ENCODE data around the gene IFI27L1.

Gene IFI27L1

GRCh38 chr14:94113908-94114588, 32.9 kb downstream of the IFI27L1 start:
- peak; percentile 43 for DNase-seq (ENCODE audit: low read depth)

- DNase-seq (ENCODE audit: low read depth): no peak
These were observed 33.5 kb downstream of the IFI27L1 start for GRCh38 chr14:94114589-94115057.

GRCh38 chr14:94115058-94115591, 34.0 kb downstream of the IFI27L1 start:
- DNase-seq (ENCODE audit: low read depth): no peak

- no peak for DNase-seq (ENCODE audit: low read depth)
These were observed 34.5 kb downstream of the IFI27L1 start for GRCh38 chr14:94115631-94116030.

- no peak for DNase-seq (ENCODE audit: low read depth)
These were observed 35.6 kb downstream of the IFI27L1 start for GRCh38 chr14:94116701-94117100.

GRCh38 chr14:94117856-94118255, 36.7 kb downstream of the IFI27L1 start:
- DNase-seq (ENCODE audit: low read depth): no peak

GRCh38 chr14:94119071-94119470, 38.0 kb downstream of the IFI27L1 start:
- DNase-seq (ENCODE audit: low read depth): no peak

- DNase-seq (ENCODE audit: low read depth): peak; percentile 94
These were observed 39.7 kb downstream of the IFI27L1 start for GRCh38 chr14:94120667-94121340.

GRCh38 chr14:94121485-94121884, 40.4 kb downstream of the IFI27L1 start:
- DNase-seq (ENCODE audit: low read depth): no peak

GRCh38 chr14:94122438-94122837, 41.3 kb downstream of the IFI27L1 start:
- no peak for DNase-seq (ENCODE audit: low read depth)

- DNase-seq (ENCODE audit: low read depth): no peak
These were observed 42.2 kb downstream of the IFI27L1 start for GRCh38 chr14:94123296-94123695.

GRCh38 chr14:94123868-94124267, 42.8 kb downstream of the IFI27L1 start:
- no peak for DNase-seq (ENCODE audit: low read depth)

- DNase-seq (ENCODE audit: low read depth): no peak
These were observed 43.7 kb downstream of the IFI27L1 start for GRCh38 chr14:94124582-94125377.

- no peak for DNase-seq (ENCODE audit: low read depth)
These were observed 44.7 kb downstream of the IFI27L1 start for GRCh38 chr14:94125659-94126418.

- DNase-seq (ENCODE audit: low read depth): no peak
These were observed 45.2 kb downstream of the IFI27L1 start for GRCh38 chr14:94126419-94126677.

GRCh38 chr14:94126800-94127199, 45.7 kb downstream of the IFI27L1 start:
- no peak for DNase-seq (ENCODE audit: low read depth)

GRCh38 chr14:94127330-94127729, 46.2 kb downstream of the IFI27L1 start:
- DNase-seq (ENCODE audit: low read depth): no peak

GRCh38 chr14:94128216-94128839, 47.2 kb downstream of the IFI27L1 start:
- no peak for DNase-seq (ENCODE audit: low read depth)

- DNase-seq (ENCODE audit: low read depth): peak; percentile 75
These were observed 48.1 kb downstream of the IFI27L1 start, which contains the start of gene IFI27L2 for GRCh38 chr14:94129111-94129757. TSS of gene IFI27L2 (minus strand) at chr14:94129604. CDS start at chr14:94129564, 40 bp downstream.

- DNase-seq (ENCODE audit: low read depth): peak; percentile 75
These were observed 48.8 kb downstream of the IFI27L1 start for GRCh38 chr14:94129758-94130414.

Measured in stromal cell of bone marrow (primary cell).